WTC11 (cell line): ENCODE results near the gene PIK3CA.

Experiments
- ARID4B ChIP-seq: sonication (generic); formaldehyde crosslinking; IDR thresholded peaks from 2 replicates; pipeline ENCODE4 v1.8.0; 2023; ENCODE audit warnings: missing genetic modification reagents, mild to moderate bottlenecking, borderline replicate concordance
- CREB1 ChIP-seq: sonication (generic); formaldehyde crosslinking; IDR thresholded peaks from 2 replicates; pipeline ENCODE4 v1.8.0; 2023; ENCODE audit warnings: mild to moderate bottlenecking, missing genetic modification reagents
- NR2C2 ChIP-seq: sonication (generic); formaldehyde crosslinking; IDR thresholded peaks from 2 replicates; pipeline ENCODE4 v1.8.0; 2022; ENCODE audit warnings: mild to moderate bottlenecking, missing genetic modification reagents
- ZNF138 ChIP-seq: sonication (generic); formaldehyde crosslinking; conservative IDR thresholded peaks from 2 replicates; pipeline ENCODE4 v1.8.1; 2022; ENCODE audit warnings: mild to moderate bottlenecking, moderate library complexity, missing genetic modification reagents
- ZNF396 ChIP-seq: fragments of 250-450 bp; sonication (Bioruptor Pico); IDR thresholded peaks from 2 replicates; pipeline ENCODE4 v1.8.0; 2021; ENCODE audit warnings: mild to moderate bottlenecking, moderate library complexity, borderline replicate concordance
- TF ChIP-seq, protein P1 (sequence below): fragments of 200-600 bp; IDR thresholded peaks from 2 replicates; pipeline ENCODE4 v1.8.0; 2022; ENCODE audit warnings: antibody characterized with exemption
- TF ChIP-seq, protein P2 (sequence below): sonication (generic); formaldehyde crosslinking; conservative IDR thresholded peaks from 2 replicates; pipeline ENCODE4 v1.8.1; 2022; ENCODE audit warnings: mild to moderate bottlenecking, missing genetic modification reagents
- TF ChIP-seq, protein P3 (sequence below): sonication (generic); formaldehyde crosslinking; IDR thresholded peaks from 2 replicates; pipeline ENCODE4 v1.8.1; 2022; ENCODE audit warnings: mild to moderate bottlenecking, moderate library complexity, missing genetic modification reagents

- TF ChIP-seq CREB1 (no peak), NR2C2 (CRISPR knock-in tag) (no peak), ZNF138 (no peak), ZNF396 (CRISPR knock-in tag) (no peak), ARID4B (CRISPR knock-in tag) (no peak)
- TF ChIP-seq, protein P1, sequence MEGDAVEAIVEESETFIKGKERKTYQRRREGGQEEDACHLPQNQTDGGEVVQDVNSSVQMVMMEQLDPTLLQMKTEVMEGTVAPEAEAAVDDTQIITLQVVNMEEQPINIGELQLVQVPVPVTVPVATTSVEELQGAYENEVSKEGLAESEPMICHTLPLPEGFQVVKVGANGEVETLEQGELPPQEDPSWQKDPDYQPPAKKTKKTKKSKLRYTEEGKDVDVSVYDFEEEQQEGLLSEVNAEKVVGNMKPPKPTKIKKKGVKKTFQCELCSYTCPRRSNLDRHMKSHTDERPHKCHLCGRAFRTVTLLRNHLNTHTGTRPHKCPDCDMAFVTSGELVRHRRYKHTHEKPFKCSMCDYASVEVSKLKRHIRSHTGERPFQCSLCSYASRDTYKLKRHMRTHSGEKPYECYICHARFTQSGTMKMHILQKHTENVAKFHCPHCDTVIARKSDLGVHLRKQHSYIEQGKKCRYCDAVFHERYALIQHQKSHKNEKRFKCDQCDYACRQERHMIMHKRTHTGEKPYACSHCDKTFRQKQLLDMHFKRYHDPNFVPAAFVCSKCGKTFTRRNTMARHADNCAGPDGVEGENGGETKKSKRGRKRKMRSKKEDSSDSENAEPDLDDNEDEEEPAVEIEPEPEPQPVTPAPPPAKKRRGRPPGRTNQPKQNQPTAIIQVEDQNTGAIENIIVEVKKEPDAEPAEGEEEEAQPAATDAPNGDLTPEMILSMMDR: no peak
- TF ChIP-seq, protein P2, sequence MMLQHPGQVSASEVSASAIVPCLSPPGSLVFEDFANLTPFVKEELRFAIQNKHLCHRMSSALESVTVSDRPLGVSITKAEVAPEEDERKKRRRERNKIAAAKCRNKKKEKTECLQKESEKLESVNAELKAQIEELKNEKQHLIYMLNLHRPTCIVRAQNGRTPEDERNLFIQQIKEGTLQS (CRISPR knock-in tag): no peak
- TF ChIP-seq, protein P3, sequence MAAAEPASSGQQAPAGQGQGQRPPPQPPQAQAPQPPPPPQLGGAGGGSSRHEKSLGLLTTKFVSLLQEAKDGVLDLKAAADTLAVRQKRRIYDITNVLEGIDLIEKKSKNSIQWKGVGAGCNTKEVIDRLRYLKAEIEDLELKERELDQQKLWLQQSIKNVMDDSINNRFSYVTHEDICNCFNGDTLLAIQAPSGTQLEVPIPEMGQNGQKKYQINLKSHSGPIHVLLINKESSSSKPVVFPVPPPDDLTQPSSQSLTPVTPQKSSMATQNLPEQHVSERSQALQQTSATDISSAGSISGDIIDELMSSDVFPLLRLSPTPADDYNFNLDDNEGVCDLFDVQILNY (CRISPR knock-in tag): no peak
These were observed 2.5 kb downstream of the PIK3CA start for GRCh38 chr3:179150610-179151009.
